CD4-positive, alpha-beta T cell treated with Interleukin-4 for 4 hours (primary cell): ENCODE measurements around the gene ZNF316.
"Not testable (repeated sequence)": the region's sequence is repeated elsewhere in the genome, so short reads cannot be mapped to it uniquely, and the experiment has no call there.

Source experiments
- DNase-seq: peaks from one replicate; pipeline ENCODE4 v3.0.0-alpha.2; 2020

Gene ZNF316

DNA sequence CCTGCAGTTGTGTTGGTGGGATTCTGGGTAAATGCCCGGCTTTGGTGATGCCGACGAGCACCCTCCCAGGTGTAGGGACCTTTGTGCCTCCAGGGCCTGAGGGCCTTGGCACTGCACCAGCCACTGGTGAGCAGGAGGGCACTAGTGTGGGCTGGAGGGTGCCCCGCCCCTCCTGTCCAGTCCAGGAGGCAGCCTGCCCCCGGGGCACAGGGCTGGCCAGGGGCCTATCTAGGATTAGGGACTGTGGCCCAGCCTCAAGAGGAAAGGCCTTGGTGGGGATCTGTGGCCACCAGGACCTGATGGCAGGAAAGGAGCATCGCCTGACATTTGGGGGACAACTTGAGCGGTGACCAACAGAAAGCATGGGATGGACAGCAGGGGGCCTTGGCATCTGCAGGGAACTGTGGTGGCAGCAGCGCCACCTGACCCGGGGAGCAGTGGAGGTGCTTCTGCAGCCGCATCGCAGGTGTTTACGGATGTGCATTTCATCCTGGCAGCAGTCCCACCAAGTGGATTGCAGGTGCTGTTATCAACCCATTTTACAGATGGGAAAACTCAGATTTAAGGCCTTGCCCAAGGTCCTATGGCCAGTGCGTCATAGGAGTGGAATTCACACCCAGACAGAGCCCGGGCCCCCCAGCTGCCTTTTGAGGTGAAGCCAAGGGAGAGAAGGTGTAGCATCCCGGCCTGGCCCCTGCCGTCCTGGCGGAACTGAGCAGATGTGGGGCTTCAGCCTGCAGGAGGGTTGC, 11.1 kb downstream of the ZNF316 start:
- no peak for DNase-seq

DNA sequence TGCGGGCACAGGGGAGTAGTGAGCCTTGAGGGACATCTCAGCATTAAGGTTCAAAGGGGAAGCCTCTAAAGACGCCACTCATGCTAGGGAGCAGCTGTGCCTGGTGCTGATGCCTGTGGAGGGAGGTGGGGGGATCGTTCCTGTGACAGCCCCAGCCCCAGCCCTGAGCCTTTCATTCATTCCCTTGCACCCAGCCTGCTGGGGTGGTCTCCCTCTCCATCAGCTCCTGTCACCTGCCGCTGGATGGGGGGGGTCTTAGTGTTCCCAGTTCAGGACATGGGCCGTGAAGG, 11.6 kb downstream of the ZNF316 start:
- no peak for DNase-seq

DNA sequence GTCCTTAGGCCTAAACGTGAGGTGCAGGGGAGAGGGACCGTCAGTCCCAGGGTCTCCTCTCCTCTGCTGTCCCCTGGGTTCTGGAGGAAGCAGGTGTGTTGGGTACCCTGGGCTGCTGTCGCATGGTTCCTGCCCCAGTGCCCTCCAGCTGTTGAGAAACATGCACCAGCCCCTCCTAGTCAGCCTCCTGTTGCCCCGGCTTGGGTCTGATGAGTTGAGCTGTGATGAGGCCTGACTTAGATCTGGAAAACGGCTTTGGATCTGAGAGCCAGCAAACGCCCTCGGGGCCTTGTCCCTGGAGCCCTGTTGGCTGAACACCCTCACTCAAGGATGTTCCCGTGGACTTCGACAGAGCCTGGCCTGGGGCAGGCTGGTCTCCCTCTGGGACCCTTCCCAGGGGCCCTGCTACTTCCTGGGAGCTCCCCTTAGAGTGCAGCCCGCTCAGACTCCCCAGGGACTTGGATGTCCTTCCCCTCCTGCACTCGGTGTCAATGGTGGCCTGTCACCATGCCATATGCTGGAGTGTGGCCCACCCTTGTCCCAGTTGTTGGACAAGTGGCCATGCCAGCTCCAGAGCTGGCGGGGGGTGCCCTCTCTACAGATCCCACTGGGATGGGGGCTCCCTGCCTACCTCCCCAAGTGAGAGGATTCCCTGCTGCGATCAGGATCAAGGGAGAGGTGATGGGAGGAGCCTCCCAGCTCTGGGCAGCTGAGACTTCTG, 12.3 kb downstream of the ZNF316 start:
- no peak for DNase-seq

DNA sequence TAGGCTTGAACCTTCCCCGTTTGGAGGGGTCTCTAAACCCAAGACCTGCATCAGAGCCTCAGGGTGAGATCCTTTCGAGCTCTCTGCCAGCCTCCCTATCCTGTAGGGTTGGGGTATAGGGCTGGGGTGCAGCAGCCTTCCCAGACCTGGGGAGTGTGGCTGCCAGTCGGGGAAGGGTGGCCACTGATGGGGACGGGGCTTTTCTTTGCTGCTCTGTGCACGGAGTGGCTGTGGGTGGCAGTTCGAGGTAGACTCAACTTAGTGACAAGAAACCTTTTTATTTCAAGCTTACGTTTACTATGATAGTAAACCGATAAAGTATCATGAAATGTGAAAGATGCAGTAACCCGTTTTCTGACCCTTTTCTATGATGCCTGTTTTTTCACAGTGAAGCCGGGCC, 13.0 kb downstream of the ZNF316 start:
- no peak for DNase-seq

DNA sequence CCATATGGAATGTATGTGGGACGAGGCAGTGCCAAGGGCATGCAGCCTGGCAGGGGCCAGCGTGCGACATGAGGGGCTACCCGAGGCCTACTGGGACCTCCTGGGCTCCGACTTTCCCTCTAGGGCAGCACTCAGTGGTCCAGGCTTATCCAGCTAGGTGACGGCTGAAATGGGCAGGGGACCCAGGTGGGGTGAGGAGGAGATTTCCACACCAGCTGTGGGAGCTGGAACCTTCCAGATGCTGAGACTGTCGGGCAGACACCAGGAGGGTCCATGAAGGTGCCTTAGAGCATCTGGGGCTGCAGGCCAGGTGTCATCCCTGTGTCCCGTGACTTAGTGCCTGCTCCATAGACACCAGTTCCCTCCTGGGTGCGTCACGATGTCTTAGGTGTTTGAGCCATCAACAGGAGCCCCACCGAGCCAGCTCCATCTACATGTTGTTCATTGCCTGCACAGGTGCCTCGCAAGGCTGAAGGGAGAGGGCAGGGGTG, 13.4 kb downstream of the ZNF316 start:
- no peak for DNase-seq

DNA sequence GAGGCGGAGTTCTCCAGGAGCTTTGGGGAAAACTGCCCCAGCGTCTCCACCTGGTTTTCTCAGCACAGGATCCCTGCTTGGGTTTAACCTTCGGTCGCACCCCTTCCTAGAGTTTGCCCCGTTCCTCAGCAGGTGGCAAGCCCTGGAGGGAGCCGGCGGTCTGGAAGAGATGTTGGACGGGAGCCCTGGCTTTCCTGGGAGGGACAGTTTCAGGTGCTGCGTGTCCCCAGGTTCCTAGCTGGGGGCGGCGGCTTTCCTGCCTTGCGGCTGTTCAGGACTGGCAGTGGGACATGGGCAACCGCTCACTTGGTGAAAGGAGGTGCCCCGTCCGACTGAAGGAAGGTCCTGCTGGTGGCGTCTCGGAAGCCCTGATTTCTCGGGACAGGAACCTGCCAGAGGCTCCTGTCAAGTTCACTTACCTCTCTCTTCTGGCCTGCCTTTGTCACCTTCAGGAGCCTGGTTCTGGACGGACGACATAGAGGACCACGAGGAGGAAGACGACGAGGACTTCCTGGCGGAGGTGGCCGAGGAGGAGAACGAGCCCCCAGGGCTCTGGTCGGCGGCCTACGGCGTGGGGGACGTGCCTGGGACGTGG, 14.8 kb downstream of the ZNF316 start:
- no peak for DNase-seq

DNA sequence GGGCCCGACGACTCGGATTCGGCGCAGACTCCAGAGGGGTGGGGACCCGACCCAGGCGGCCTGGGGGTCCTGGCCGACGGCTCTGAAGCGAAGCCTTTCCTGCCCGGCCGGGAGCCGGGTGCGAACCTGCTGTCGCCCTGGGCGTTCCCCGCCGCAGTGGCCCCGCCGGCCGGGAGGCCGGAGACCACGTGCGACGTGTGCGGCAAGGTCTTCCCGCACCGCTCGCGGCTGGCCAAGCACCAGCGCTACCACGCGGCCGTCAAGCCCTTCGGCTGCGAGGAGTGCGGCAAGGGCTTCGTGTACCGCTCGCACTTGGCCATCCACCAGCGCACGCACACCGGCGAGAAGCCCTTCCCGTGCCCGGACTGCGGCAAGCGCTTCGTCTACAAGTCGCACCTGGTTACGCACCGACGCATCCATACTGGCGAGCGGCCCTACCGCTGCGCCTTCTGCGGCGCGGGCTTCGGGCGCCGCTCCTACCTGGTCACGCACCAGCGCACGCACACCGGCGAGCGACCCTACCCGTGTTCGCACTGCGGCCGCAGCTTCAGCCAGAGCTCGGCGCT, 15.4 kb downstream of the ZNF316 start:
- no peak for DNase-seq

DNA sequence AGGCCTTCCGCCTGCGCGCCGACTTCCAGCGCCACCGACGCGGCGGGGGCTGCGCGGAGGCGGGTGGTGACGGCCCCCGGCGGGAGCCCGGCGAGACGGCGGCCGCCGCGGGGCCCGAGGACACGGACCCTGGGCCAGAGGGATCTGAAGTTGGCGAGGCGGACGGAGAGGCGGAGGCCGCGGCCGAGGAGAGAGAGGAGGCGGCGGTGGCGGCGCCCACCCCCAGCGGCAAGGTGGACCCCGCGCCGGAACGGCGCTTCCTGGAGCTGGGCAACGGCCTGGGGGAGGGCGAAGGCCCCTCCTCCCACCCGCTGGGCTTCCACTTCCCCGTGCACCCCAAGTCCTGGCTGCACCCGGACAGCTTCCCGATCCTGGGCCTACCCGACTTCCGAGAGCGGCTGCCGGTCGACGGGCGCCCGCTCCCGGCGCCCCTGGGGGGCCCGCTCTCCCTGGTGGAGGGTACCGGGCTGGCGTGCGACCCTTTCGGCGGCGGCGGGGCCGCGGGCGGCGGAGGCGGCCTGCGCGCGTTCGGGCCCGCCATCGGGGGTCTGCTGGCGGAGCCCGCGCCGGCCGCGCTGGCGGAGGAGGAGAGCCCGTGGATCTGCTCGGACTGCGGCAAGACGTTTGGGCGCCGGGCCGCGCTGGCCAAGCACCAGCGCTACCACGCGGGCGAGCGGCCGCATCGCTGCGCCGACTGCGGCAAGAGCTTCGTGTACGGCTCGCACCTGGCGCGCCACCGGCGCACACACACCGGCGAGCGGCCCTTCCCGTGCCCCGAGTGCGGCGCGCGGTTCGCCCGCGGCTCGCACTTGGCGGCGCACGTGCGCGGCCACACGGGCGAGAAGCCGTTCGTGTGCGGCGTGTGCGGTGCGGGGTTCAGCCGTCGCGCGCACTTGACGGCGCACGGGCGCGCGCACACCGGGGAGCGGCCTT, 16.2 kb downstream of the ZNF316 start:
- DNase-seq: no peak

DNA sequence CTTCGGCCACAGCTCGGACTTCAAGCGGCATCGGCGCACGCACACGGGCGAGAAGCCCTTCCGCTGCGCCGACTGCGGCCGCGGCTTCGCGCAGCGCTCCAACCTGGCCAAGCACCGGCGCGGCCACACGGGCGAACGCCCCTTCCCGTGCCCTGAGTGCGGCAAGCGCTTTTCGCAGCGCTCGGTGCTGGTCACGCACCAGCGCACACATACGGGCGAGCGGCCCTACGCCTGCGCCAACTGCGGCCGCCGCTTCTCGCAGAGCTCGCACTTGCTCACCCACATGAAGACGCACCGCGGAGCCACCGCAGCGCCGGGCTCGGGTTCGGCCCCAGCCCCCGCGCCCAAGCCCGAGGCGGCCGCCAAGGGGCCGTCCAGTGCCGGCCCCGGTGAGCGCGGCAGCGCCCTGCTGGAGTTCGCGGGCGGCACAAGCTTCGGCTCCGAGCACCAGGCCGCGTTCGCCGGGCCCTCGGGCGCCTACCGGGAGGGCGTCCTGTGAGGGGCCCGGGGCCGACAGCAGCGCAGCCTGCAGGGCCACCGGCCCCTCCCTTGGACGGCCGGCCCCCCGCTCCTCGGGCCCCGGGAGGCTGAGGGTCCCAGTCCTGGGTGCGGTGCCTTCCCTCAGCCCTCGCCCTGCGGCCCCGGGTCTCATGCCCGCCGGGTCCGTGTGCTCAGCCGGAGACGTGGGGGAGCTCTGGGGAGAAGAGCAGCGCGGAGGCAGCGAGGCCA, 17.2 kb downstream of the ZNF316 start:
- DNase-seq: no peak

DNA sequence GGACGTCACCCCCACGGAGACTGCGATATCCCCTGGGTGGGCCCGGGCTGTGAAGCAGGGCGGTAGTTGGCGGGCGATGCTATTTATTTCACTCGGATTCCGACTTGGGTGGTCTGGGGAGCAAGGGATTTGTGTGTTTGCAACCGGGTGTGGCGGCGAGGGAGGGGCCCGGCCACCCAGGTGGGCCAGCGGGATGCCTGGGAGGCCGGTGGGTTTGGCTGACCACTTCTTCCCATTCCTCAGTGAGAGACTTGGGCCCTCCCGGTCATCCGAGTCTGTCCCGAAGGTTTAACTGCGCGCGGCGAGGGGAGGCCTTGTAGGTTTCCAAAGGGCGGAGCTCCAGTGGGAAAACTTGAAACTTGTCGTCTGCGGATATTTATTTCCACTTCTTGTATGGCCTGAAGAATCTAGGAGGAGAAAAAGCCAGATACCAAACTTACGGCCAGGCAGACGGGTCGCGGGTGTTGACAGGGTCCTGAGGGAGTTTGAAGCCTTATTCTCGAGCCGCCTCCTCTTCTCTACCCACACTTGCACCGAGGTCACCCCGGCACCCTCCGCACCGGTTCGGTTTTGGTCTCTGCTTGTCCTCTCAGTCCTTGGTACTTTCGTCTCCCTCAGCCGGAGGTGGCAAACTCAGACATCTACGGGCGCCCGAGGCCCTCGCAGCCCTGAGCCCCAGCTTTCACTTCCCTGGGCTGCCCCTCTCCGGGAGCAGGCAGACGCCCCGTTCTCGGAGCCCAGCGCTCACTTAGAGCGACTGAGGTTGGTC, 17.9 kb downstream of the ZNF316 start:
- DNase-seq: no peak

DNA sequence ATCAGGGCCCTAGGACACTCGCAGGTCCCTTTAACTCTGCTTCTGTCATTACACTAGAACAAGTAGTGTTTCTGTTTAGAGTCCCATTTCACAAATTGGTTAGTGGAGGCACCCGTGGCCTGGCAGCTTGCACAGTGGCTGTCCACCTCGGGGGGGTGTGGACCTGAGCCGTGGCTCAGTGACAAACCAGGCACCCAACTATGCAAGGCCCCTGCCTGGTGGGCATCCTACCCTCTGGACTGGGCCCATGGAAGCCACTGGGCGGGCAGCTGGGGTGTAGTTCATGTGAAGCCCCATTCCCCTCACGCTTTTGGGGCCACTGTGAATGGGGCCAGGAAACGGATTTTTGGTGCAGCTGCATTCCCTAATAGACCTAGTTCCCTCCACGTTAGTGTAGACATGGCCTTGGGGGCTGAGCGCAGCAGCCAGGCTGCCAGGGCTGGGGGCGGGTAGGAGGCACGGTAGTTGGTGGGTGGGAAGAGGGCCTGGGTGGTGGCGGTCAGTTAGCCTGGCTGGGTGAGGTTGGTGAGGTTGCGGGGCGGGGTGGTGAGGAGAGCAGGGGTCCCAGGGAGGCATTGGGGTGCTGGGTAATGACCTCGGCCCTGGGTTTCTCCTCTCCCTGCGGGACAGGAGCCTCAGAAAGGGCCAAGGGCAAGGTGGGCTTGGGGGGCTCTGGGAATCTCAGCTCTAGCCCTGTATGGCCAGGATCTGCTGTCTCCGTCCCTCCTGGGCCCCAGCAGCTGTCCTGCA, 18.7 kb downstream of the ZNF316 start:
- no peak for DNase-seq

DNA sequence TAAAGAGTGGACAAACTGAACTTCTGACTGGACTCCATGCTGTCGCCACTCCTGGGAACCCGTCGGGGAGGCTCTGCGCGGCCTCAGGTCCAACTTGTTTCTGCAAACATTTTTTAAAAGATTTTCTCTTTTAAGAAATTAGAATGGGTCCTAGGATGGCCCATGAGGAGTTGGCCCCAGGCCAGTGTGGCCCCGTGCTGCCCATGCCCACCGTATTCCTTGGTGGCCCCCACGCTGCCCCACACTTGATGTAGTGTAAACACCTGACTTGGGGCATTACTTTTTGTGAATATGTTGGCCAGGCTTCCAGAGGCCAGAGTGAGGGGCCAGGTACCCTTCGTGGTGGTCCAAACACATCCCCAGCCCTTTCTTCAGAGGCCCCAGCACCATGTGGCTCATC, 19.3 kb downstream of the ZNF316 start:
- no peak for DNase-seq

DNA sequence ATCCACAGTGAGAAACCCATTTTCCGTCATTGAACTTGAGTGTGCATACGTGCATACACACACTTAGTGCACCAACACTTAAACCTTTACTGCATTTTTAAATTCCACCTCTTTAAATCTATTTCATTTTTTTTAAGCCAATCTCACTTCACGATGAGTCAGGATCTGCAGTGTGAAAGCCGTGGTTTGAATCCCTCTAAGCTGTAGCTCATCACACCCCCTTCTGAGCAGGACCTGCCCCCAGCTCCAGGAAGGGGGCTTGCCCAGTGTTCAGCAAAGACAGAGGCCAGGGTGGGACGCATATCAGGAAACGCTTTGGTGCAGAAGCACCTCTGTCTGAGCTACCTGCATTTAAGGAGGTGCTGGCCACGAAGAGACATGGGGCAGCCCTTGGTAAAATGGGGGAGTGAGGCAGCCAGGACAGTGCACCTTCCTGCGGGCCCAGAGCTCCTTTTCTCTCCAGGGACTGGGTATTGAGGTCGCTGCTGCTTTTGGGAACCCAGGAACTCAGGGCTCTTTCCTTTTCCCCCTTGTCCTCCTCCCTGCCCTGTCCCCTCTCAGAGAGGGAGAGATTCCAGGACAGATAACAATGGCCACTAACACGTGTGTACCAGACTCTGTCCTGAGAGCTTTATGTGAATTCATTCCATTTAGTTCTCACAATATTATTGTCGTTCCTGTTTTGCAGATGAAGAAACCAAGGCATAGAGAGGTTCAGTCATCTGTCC, 21.7 kb downstream of the ZNF316 start:
- DNase-seq: no peak

DNA sequence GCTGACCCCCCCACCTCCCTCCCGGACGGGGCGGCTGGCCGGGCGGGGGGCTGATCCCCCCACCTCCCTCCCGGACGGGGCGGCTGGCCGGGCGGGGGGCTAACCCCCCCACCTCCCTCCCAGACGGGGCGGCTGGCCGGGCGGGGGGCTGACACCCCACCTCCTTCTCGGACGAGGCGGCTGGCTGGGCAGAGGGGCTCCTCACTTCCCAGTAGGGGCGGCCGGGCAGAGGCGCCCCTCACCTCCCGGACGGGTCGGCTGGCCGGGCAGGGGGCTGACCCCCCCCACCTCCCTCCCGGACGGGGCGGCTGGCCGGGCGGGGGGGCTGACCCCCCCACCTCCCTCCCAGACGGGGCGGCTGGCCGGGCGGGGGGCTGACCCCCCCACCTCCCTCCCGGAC, 33.7 kb downstream of the ZNF316 start:
- not testable (repeated sequence) for DNase-seq

DNA sequence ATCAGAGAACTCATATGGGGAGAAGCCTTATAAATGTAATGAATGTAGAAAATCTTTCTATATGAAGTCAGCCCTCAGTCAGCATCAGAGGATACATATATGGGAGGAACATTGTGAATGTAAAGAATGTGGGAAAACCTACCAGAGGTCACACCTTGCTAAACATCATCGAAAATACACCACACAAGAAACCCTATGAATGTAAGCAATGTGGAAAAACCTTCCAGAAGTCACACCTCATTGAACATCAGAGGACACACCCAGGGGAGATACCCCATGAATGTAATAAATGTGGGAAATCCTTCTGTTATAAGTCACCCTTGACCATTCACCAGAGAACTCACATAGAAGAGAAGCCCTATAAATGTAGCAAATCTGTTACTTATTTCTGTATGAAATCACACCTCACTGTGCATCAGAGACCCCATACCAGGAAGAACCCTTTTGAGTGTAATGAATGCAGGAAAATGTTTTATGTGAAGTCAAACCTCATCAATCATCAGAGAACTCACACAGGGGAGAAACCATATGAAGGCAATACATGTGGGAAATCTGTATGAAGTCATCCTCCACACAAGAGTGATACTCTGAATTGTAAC, 38.8 kb downstream of the ZNF316 start:
- DNase-seq: no peak

DNA sequence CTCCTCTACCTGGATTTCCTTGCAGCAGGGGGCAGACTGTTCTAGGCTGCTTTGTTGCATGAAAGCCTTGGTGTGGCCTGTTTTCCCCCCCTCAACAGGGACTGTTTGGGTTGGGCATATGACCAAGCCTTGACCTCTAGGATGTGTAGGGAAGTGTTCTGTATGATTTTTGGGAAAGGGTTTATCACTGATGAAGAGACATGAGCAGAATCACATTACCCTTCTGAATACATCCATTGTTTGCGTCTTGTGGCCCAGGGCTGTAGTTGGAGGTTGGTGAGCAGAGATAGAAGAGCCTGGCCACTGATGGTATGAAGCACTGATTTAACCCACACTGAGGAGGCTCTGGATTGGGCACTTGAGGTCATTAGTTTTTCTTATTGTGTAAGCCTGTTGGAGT, 43.0 kb downstream of the ZNF316 start:
- DNase-seq: no peak

DNA sequence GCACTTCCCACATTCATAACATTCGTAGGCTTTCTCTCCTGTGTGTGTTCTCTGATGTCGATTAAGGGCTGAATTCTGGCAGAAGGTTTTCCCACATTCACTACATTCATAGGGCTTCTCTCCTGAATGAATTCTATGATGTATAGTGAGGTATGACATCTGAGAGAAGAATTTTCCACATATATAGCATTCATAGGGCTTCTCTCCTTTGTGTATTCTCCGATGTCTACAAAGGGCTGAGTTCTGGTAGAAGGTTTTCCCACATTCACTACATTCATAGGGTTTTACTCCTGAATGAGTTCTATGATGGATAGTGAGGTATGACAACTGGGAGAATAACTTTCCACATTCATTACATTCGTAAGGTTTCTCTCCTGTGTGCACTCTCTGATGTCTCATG, 54.0 kb downstream of the ZNF316 start:
- no peak for DNase-seq

DNA sequence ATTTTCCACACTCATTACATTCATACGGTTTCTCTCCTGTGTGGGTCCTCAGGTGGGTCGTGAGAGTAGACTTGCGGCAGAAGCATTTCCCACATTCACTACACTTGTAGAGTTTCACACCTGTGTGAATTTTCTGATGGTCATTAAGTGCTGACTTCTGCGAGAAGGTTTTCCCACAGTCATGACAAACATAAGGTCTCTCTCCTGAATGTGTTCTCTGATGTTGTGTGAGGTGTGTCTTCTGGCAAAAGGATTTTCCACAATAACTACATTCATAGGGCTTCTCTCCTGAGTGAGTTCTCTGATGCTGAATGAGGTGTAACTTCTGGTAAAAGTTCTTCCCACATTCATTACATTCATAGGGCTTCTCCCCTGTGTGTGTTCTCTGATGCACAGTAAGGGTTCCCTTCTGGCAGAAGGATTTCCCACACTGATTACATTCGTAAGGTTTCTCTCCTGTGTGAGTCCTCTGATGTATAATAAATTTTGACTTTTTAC, 54.5 kb downstream of the ZNF316 start:
- DNase-seq: no peak

DNA sequence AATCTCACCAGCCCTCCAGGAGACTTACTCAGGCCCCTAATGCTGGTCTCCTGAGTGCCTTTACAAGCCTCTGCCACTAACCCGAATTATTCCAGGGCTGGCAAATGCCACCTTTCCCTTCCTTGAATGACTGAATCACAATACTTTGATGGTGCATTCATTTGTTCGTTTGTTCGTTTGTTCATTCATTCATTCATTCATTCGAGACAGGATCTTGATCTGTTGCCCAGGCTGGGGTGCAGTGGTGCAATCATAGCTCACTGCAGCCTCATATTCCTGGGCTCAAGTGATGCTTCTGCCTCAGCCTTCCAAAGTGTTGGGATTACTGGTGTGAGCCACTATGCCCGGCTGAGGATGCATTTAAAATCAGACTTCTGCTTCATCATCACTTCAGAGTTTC, 63.7 kb downstream of the ZNF316 start:
- DNase-seq: no peak
